ENCODE results near the gene BNC2.

GRCh38 chr9:16417749-16418148, 452.7 kb downstream of the BNC2 start:
- no peak for TF ChIP-seq CTCF (IDR thresholded peaks at IDR 0.05; ENCODE audit: insufficient read depth, low read depth, low read length)
- no peak for TF ChIP-seq EZH2 (IDR thresholded peaks at IDR 0.05; ENCODE audit: insufficient read depth, low read length)

All from astrocyte (in vitro differentiated cells and primary cell).